IMR-90 (cell line): Measurements from ENCODE around the gene CATSPERE. TPM values are rescaled to one million over a fixed set of nuclear protein-coding genes. Genes with fewer than 3 reads are reported as not detected.

Experiments
- ATAC-seq: fragments of 200-7000 bp; cut with Tn5 transposase; 2 replicates; pipeline ENCODE4 v1.9.1; 2020; ENCODE audit warnings: low read depth, mild to moderate bottlenecking, moderate library complexity
- BruUV-seq: library from RNA; stranded (reverse); fragments of 400-500 nt; replicated peaks from 2 replicates; lab custom pipeline; 2021; lab: Mats Ljungman, UMichigan
- CTCF ChIA-PET: fragments of 300-600 bp; formaldehyde crosslinking; extraction: SDS; loops from one replicate; lab custom pipeline; 2021; ENCODE audit warnings: antibody characterized with exemption; lab: Yijun Ruan, JAX
- POLR2A ChIA-PET: fragments of 300-600 bp; sonication (Branson Sonifier 250); formaldehyde crosslinking; loops from one replicate; lab custom pipeline; 2022; ENCODE audit warnings: antibody characterized with exemption; ENCODE audit not compliant: unreplicated experiment; lab: Charles Lee
- DNase-seq: peaks from one replicate; pipeline ENCODE4 v3.0.0; 2013
- H2AFZ ChIP-seq: replicated peaks from 2 replicates; pipeline ENCODE3; 2013; ENCODE audit warnings: low read length, mild to moderate bottlenecking; ENCODE audit not compliant: poor library complexity
- H2AK5ac ChIP-seq: 2 replicates; pipeline ENCODE4 v1.6.1; 2013; ENCODE audit warnings: low read depth, low read length, inconsistent platforms
- H2AK9ac ChIP-seq: replicated peaks from 2 replicates; pipeline ENCODE3; 2013; ENCODE audit warnings: mild to moderate bottlenecking, low read depth, low read length, moderate library complexity; ENCODE audit not compliant: poor library complexity
- H2BK120ac ChIP-seq: 2 replicates; pipeline ENCODE4 v1.6.1; 2013; ENCODE audit warnings: low read depth, low read length, inconsistent platforms
- H2BK15ac ChIP-seq: 3 replicates; pipeline ENCODE4 v1.6.1; 2013; ENCODE audit warnings: low read depth, low read length, inconsistent platforms
- H2BK20ac ChIP-seq: 2 replicates; pipeline ENCODE4 v1.6.1; 2013; ENCODE audit warnings: low read depth, mild to moderate bottlenecking, inconsistent platforms, low read length, moderate library complexity
- H2BK5ac ChIP-seq: 2 replicates; pipeline ENCODE4 v1.6.1; 2013; ENCODE audit warnings: mild to moderate bottlenecking, low read depth, low read length, inconsistent platforms; ENCODE audit not compliant: poor library complexity, severe bottlenecking
- H3K14ac ChIP-seq: replicated peaks from 2 replicates; pipeline ENCODE4 v1.6.1; 2013; ENCODE audit warnings: low read depth, low read length, inconsistent platforms
- H3K18ac ChIP-seq: 2 replicates; pipeline ENCODE4 v1.6.1; 2013; ENCODE audit warnings: low read depth, low read length, control low read depth
- H3K23ac ChIP-seq: 2 replicates; pipeline ENCODE4 v1.6.1; 2013; ENCODE audit warnings: low read depth, low read length, inconsistent platforms
- H3K27ac ChIP-seq: 2 replicates; pipeline ENCODE4 v1.5.1; 2013; ENCODE audit warnings: mild to moderate bottlenecking, control low read depth, low read length; ENCODE audit not compliant: insufficient read depth
- H3K27me3 ChIP-seq: 2 replicates; pipeline ENCODE4 v1.6.1; 2013; ENCODE audit warnings: low read length; ENCODE audit not compliant: control insufficient read depth, insufficient read depth
- H3K36me3 ChIP-seq: 2 replicates; pipeline ENCODE4 v1.6.1; 2013; ENCODE audit warnings: low read length, mixed read lengths; ENCODE audit not compliant: control insufficient read depth, insufficient read depth
- H3K4ac ChIP-seq: 2 replicates; pipeline ENCODE4 v1.6.1; 2013; ENCODE audit warnings: low read depth, low read length, inconsistent platforms
- H3K4me1 ChIP-seq: 2 replicates; pipeline ENCODE4 v1.6.1; 2013; ENCODE audit warnings: low read length, mixed read lengths; ENCODE audit not compliant: control insufficient read depth, insufficient read depth
- H3K4me2 ChIP-seq: 2 replicates; pipeline ENCODE4 v1.6.1; 2013; ENCODE audit warnings: low read depth, mild to moderate bottlenecking, control low read depth, low read length, moderate library complexity
- H3K4me3 ChIP-seq: 2 replicates; pipeline ENCODE4 v1.5.1; 2013; ENCODE audit warnings: low read depth, mild to moderate bottlenecking, control low read depth, low read length, moderate library complexity; ENCODE audit not compliant: insufficient read depth
- H3K56ac ChIP-seq: 2 replicates; pipeline ENCODE4 v1.6.1; 2013; ENCODE audit warnings: low read length, inconsistent platforms; ENCODE audit not compliant: insufficient read depth; ENCODE audit errors: extremely low read depth
- H3K79me1 ChIP-seq, 2 experiments: 2 replicates each; pipeline ENCODE4 v1.6.1; 2013; ENCODE audit warnings: low read length in 2 of 2, inconsistent platforms in 1 of 2, low read depth in 1 of 2
- H3K9ac ChIP-seq: 2 replicates; pipeline ENCODE4 v1.6.1; 2013; ENCODE audit warnings: low read depth, low read length, control low read depth
- H3K9me1 ChIP-seq: 2 replicates; pipeline ENCODE4 v1.6.1; 2013; ENCODE audit warnings: low read length, inconsistent platforms; ENCODE audit not compliant: insufficient read depth
- H3K9me3 ChIP-seq: 2 replicates; pipeline ENCODE4 v1.6.1; 2013; ENCODE audit warnings: low read length; ENCODE audit not compliant: control insufficient read depth, insufficient read depth
- H4K20me1 ChIP-seq: 2 replicates; pipeline ENCODE4 v1.6.1; 2013; ENCODE audit warnings: low read length, inconsistent platforms; ENCODE audit not compliant: insufficient read depth
- H4K5ac ChIP-seq: 2 replicates; pipeline ENCODE4 v1.6.1; 2013; ENCODE audit warnings: mild to moderate bottlenecking, low read depth, low read length, control low read depth
- H4K8ac ChIP-seq, 2 experiments: 2 replicates each; pipeline ENCODE4 v1.6.1; 2013; ENCODE audit warnings: low read depth in 2 of 2, low read length in 2 of 2, control low read depth in 1 of 2, inconsistent platforms in 1 of 2
- H4K91ac ChIP-seq: 2 replicates; pipeline ENCODE4 v1.6.1; 2013; ENCODE audit warnings: low read depth, low read length, inconsistent platforms; ENCODE audit not compliant: insufficient read depth
- BHLHE40 ChIP-seq: fragments of 150-350 bp; IDR thresholded peaks from 2 replicates; pipeline ENCODE4 v1.6.1; 2016; ENCODE audit warnings: mild to moderate bottlenecking, low read depth, low read length
- NFE2L2 ChIP-seq: fragments of 150-350 bp; IDR thresholded peaks from 2 replicates; pipeline ENCODE4 v1.6.1; 2016; ENCODE audit warnings: low read depth, mild to moderate bottlenecking, low read length
- RFX5 ChIP-seq: IDR thresholded peaks from 2 replicates; pipeline ENCODE4 v1.8.0; 2012; ENCODE audit warnings: low read depth, mild to moderate bottlenecking, low read length, moderate library complexity
- WGBS, 2 experiments: methylation state at CpG; one replicate each; pipeline versions ENCODE4 v1.1.5 to v1.1.7; 2013; ENCODE audit warnings: missing lambda C conversion rate in 2 of 2; ENCODE audit not compliant: insufficient read length in 1 of 2; ENCODE audit errors: extremely low coverage in 2 of 2; 5-methylcytosine and 5-hydroxymethylcytosine counted together
- dilution Hi-C: fragments of 300-500 bp; cut with HindIII; formaldehyde crosslinking; loops from one replicate; pipeline ENCODE4 v1.14.3; 2018; ENCODE audit warnings: low sequenced_read_pairs; ENCODE audit not compliant: unreplicated experiment
- in situ Hi-C: fragments of 300-500 bp; cut with MboI; formaldehyde crosslinking; loops from 3 replicates; pipeline ENCODE4 v1.14.3; 2019; ENCODE audit warnings: low sequenced_read_pairs, inconsistent platforms, mixed read lengths
- intact Hi-C: fragments of 100-400 bp; cut with micrococcal nuclease; formaldehyde crosslinking; loops from 2 replicates; pipeline ENCODE4 v1.10.0; 2022
- polyA plus RNA-seq, 3 experiments: library from polyadenylated mRNA; depleted of rRNA; stranded (reverse); fragments of >200 nt; gene quantifications; 2 replicates each; pipeline ENCODE4 v1.2.3, GENCODE V29; 2012; ENCODE audit warnings: low replicate concordance in 1 of 3
- total RNA-seq: library from RNA; depleted of rRNA; stranded (reverse); fragments of >200 nt; gene quantifications from 2 replicates; pipeline ENCODE4 v1.2.3, GENCODE V29; 2012

CATSPERE gene
- total and polyA plus RNA-seq, 2 of the 4 experiments (the other 2 are of a cell fraction): 0.07 to 0.18 TPM

DNA sequence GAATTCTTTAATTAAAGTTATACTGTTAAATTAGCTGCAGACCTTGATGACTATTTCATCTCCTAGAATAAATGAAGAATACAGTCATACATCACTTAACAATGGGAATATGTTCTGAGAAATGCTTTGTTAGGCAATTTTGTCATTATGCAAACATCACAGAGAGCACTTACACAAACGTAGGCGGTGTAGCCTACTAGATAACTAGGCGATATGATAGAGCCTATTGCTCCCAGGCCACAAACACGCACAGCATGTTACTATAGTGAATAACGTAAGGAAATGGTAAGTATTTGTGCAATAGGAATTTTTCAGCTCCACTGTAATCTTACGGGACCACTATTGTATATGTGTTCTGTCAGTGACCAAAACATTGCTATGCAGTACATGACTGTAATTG lies 154.2 kb downstream of the CATSPERE start:
- in situ Hi-C loops: no loop called here
- CTCF ChIA-PET: no interaction called here

More for the DNA sequence above, 154.2 kb downstream of the CATSPERE start:
- Histone ChIP-seq H3K27me3 (no peaks in the 10 kb centered on the region; the same call in 1 of the 2 replicates), H3K9me3 (no peaks in the 10 kb centered on the region; the same call in 1 of the 2 replicates), H3K9me1 (no peaks in the 10 kb centered on the region), H3K4me3 (no peak overlapping the region), H2BK15ac (no peak overlapping the region), H3K79me1 (no peaks in the 10 kb centered on the region), H3K14ac (no peak overlapping the region), H2AK5ac (no peak overlapping the region), H2BK120ac (no peak overlapping the region), H3K9ac (no peak overlapping the region), H4K20me1 (no peaks in the 10 kb centered on the region), H3K56ac (no peak overlapping the region), H2BK5ac (no peak overlapping the region), H2BK20ac (no peak overlapping the region), H2AFZ (no peak overlapping the region), H3K27ac (no peak overlapping the region), H4K91ac (no peak overlapping the region), H3K4me2 (no peak overlapping the region), H4K8ac (no peak overlapping the region), H3K4ac (no peak overlapping the region), H3K18ac (no peak overlapping the region), H3K23ac (no peak overlapping the region), H3K36me3 (no peaks in the 10 kb centered on the region), H4K5ac (no peak overlapping the region), H3K4me1 (no peaks in the 10 kb centered on the region), H2AK9ac (no peak overlapping the region)
- no CpG with 5 or more reads among the region's 6 CpGs for WGBS, 2 experiments
- TF ChIP-seq RFX5: no peak
- TF ChIP-seq NFE2L2: no peak
- no peak for TF ChIP-seq BHLHE40
- dilution Hi-C loops (no loop called here), intact Hi-C loops (no loop called here)
- ATAC-seq (no peak), DNase-seq (no peak)
- BruUV-seq: no TSS peak
- POLR2A ChIA-PET: no interaction called here
